Measurements from ENCODE around the gene TAB2. TPM values are rescaled to one million over a fixed set of nuclear protein-coding genes. Genes with fewer than 3 reads are reported as not detected.
A peak's percentile ranks its signal among the peaks of the same experiment; 100 is the strongest.

TAB2 gene, protein sequence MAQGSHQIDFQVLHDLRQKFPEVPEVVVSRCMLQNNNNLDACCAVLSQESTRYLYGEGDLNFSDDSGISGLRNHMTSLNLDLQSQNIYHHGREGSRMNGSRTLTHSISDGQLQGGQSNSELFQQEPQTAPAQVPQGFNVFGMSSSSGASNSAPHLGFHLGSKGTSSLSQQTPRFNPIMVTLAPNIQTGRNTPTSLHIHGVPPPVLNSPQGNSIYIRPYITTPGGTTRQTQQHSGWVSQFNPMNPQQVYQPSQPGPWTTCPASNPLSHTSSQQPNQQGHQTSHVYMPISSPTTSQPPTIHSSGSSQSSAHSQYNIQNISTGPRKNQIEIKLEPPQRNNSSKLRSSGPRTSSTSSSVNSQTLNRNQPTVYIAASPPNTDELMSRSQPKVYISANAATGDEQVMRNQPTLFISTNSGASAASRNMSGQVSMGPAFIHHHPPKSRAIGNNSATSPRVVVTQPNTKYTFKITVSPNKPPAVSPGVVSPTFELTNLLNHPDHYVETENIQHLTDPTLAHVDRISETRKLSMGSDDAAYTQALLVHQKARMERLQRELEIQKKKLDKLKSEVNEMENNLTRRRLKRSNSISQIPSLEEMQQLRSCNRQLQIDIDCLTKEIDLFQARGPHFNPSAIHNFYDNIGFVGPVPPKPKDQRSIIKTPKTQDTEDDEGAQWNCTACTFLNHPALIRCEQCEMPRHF
- 10 to 100 TPM; 49.8 to 81.8 (median 74.1) TPM for total RNA-seq

DNA sequence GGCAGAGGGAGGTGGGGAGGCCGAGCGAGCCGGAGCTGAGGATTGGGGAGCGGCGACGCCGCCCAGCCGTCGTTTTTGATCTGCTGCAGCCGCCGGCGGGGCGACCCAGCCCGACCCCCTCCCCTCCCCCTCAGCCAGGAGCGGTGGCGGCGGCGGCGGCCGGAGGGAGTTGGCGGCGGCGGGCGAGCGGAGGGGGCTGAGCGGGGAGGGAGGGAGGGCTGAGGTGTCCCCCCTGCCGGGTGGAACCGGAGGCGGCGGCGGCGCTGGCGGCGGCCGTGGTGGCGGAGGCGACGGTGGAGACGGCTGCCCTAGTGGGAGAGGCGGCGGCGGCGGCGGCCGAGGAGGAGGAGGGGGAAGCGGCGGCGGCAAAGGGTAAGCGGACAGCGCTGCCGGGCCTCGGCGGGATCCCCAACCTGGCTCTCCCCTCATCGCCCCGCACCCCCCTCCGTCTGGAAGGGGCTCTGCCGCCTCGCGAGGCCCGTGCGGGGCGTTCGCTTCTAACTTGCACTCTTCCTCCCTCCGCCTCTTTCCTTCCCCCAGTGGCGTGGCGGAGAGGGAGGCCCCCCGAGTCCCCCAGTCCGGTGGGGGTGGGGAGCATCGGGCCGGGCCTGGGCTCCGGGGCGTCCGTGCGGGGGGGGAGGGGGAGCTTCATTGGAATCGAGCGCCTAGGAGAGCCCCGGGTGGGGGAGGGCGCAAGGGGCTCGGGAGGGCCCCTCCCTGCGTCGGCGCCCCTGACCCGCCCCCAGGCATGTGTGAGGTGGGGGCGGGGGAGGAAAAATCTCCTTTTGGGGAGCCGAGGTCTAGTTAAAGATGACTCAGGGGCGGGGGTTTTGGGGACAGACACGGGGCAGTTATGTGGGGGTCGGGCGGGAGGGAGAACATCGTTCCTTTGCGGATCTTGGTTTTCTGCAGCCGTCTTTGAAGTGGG lies at the start of gene TAB2:
Gene TAB2 (plus strand): TSS at position 69 of the 928 bp plus-strand sequence. CDS start 52,286 bp downstream, outside the sequence.
- peak; percentile 71 to 82 for DNase-seq (ENCODE audit: low spot score in 2 of 2)
- Histone ChIP-seq H3K36me3 (no peaks in the 10 kb centered on the region), H3K27me3 (peaks cover 6% of the 10 kb centered on the region), H3K27ac (peak within 1 kb of the TSS; percentile 98), H3K4me3 (peak within 1 kb of the TSS; percentile 94), H3K4me1 (peaks cover 35% of the 10 kb centered on the region), H3K9me3 (no peaks in the 10 kb centered on the region)
- no peak for TF ChIP-seq CTCF (IDR thresholded peaks at IDR 0.05)
- TF ChIP-seq POLR2A (IDR thresholded peaks at IDR 0.05), result no peak
- no peak for TF ChIP-seq POLR2AphosphoS5 (IDR thresholded peaks at IDR 0.05)
- TF ChIP-seq EP300 (IDR thresholded peaks at IDR 0.05), result no peak
- WGBS, result 0% methylated on average over 48 of the region's 92 CpGs

DNA sequence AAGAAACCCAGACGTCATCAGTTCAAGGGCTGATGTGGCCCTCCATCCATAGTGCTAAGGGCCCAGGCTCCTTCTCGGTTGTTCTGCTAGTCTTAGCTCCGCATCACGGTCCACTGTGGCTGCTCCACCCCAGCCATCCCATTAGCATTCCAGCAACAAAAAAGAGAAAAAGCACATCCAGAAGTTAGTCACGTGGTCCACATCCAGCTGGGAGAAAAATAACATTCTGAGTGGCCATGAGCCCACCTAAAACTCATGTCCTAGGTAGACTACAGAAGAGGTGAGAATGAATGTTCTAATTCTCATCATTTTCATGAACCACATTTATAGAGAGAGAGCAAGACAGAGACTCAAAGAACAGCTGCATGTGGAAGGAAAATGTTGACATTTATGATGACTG lies 49.4 kb upstream of the TAB2 start:
- Histone ChIP-seq H3K27me3 (no peaks in the 10 kb centered on the region), H3K9me3 (no peaks in the 10 kb centered on the region), H3K4me1 (no peaks in the 10 kb centered on the region), H3K36me3 (no peaks in the 10 kb centered on the region), H3K27ac (no peak overlapping the region), H3K4me3 (no peak overlapping the region)
- 94% methylated on average over 5 of the region's 5 CpGs for WGBS
- TF ChIP-seq POLR2AphosphoS5 (IDR thresholded peaks at IDR 0.05) (no peak), POLR2A (IDR thresholded peaks at IDR 0.05) (no peak), CTCF (IDR thresholded peaks at IDR 0.05) (no peak), EP300 (IDR thresholded peaks at IDR 0.05) (no peak)
- DNase-seq (ENCODE audit: low spot score in 2 of 2), result no peak

DNA sequence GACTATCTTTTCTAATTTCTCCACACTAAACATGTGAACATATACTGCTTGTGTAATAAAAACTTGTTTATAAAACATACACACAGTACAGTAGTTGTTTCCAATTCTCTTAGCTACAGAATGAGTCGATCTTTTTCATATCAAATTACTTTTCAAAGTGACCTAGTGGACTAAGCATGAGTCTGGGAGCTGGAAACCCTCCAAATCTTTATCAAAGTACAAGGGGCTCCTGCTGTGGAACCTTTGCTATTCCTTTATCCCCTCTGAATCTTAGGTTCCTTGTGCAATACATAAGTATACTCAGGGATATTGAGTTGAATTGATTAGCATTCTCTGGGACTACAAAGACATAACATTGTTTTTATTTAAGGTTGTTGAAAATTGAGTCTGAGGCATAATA lies 48.7 kb upstream of the TAB2 start:
- Histone ChIP-seq H3K4me1 (no peaks in the 10 kb centered on the region), H3K9me3 (no peaks in the 10 kb centered on the region), H3K27me3 (no peaks in the 10 kb centered on the region), H3K36me3 (no peaks in the 10 kb centered on the region), H3K27ac (no peak overlapping the region), H3K4me3 (no peak overlapping the region)
- DNase-seq (ENCODE audit: low spot score in 2 of 2), result no peak
- TF ChIP-seq CTCF (IDR thresholded peaks at IDR 0.05) (no peak), POLR2AphosphoS5 (IDR thresholded peaks at IDR 0.05) (no peak), EP300 (IDR thresholded peaks at IDR 0.05) (no peak), POLR2A (IDR thresholded peaks at IDR 0.05) (no peak)
- 77% methylated on average over 1 of the region's 1 CpG for WGBS

- H3K27me3 ChIP-seq, result no peaks in the 10 kb centered on the region
- TF ChIP-seq EP300 (IDR thresholded peaks at IDR 0.05) (no peak), CTCF (IDR thresholded peaks at IDR 0.05) (no peak), POLR2A (IDR thresholded peaks at IDR 0.05) (no peak), POLR2AphosphoS5 (IDR thresholded peaks at IDR 0.05) (no peak)
- 91% methylated on average over 4 of the region's 4 CpGs for WGBS
- no peaks in the 10 kb centered on the region for H3K9me3 ChIP-seq
- no peak for DNase-seq (ENCODE audit: low spot score in 2 of 2)
- no peak overlapping the region for H3K4me3 ChIP-seq
- H3K27ac ChIP-seq, result no peak overlapping the region
- H3K36me3 ChIP-seq, result no peaks in the 10 kb centered on the region
- no peaks in the 10 kb centered on the region for H3K4me1 ChIP-seq
Measured at GRCh38 chr6:149270616-149271015, 46.9 kb upstream of the TAB2 start.

All from suprapubic skin (tissue), 4 donors.